GM18517 (cell line): ENCODE data around the gene UBE2E2.

Source experiments
- ATAC-seq: cut with Tn5 transposase; IDR thresholded peaks from one replicate; pipeline ENCODE4 v1.9.1; 2021; ENCODE audit warnings: mild to moderate bottlenecking, moderate library complexity; ENCODE audit not compliant: unreplicated experiment

The UBE2E2 gene

DNA sequence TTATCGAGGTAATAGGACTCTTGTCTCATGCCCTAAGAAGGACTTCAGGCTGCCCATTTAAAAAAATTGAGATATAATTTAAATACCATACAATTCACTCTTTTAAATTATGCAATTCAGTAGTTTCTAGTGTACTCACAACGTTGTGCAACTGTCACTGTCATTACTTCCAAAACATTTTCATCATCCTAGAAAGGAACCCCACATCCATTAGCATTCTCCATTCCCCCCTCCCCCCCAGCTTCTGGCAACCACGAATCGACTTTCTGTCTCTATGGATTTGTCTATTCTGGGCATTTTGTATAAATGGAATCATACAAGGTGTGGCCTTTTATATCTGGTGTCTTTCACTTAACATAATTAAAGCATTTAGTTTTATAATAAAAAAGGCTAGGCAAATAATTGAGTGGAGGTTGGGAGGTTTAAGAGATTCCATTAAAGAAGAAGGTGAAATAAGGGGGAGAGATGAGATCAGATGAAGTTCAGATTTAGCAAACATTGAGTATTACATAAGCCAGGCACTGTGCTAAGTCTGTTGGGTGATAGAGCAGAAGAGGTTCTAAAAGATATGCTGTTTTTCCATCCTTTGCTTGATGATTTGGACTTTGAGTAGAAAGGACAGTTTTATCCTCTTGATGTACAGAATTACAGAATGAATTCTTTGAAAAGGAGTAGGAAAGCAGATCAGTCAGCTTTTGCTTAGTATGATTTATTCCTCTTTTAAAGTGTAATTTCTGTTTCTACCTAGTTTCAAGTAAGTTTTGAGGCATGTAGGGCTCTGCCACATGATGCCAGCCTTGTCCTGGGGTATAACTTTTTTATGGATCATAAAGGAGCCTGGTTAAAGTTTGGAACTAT is 36.3 kb downstream of the UBE2E2 start:
- ATAC-seq: no peak

DNA sequence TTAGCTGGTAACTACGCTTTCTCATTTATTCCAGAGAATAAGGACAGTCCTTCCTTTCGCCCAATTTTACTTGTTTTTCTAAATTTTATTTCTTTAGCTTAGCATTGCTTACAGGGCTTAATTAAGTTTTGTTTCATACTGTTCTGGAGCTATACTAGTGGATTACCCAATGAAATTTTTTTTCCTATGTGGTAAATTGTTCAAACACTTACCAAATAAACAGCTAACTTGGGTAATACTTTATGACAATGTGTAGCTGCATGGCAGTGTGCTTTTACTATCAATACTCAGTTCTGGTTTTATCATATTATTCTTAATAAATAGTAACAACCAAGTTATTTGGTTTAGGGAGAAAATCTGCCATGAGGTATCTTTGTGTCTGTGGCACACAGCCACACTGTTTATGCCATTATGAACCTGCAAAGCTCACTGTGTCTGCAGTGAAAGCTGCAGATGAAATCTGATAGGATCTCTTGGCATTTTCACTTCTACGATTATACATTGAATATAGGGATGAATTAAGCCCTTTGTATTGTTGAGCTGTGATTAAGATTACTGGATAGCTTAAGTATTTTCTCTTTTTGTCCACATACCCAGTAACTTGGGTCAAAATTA is 37.2 kb downstream of the UBE2E2 start:
- no peak for ATAC-seq

GRCh38 chr3:23241256-23241655 is 38.1 kb downstream of the UBE2E2 start:
- no peak for ATAC-seq

DNA sequence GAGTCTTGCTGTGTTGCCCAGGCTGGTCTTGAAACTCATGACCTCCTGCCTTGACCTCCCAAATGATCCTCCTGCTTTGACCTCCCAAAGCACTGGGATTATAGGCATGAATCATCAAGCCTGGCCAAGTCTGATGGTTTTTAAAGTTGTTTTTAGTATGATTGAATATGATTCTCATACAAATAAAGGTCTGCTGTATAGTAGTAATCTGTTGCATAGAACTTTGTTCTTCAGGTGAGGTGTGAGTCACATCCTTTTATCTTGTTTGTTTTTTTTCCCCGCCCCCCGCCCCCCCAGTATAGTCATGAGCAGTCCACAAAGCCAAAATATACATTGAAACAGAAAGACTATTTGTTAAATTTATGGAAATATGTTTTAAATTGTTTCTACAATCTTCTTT is 39.0 kb downstream of the UBE2E2 start:
- no peak for ATAC-seq

- no peak for ATAC-seq
These were observed 41.4 kb downstream of the UBE2E2 start for GRCh38 chr3:23244324-23245041.

GRCh38 chr3:23246651-23247050 is 43.5 kb downstream of the UBE2E2 start:
- ATAC-seq: no peak

GRCh38 chr3:23248594-23249131 is 45.5 kb downstream of the UBE2E2 start:
- ATAC-seq: no peak

DNA sequence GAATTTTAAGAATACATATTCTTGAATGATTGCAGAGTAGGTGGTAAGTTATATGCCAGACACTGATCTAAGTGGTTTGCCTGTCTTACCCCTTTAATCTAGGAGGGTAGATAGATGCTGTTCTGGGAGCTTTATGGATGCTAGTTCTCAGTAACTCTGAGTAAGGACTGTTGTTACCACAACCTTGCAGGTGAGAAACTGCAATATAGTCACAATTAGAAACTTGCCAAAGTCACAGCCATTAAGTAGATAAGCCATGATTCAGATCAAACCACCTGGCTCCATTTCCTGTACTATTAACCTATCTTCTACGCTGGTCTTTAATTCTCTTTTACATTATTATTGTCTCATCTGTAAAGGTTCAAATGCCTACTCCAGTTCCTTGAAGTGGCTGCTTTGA is 46.8 kb downstream of the UBE2E2 start:
- no peak for ATAC-seq

DNA sequence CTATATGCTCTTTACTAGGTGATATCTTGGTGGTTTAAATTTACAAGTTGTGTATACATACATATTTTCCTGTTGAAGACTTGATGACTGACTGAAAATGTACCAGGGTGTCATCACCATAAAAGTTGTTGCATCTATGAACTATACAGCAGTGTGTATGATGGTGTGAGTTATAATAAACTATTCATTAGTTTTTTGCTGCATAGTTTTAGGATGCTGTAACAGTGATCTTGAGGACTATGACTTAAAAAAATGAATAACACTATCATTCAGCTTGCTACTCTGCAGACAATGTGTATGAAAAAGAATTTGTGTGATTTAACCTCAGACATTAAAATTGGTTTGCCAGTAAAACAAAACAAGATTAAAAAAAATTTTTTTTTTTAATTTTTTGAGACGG is 49.0 kb downstream of the UBE2E2 start:
- no peak for ATAC-seq

GRCh38 chr3:23253214-23253613 is 50.1 kb downstream of the UBE2E2 start:
- peak; percentile 72 for ATAC-seq

DNA sequence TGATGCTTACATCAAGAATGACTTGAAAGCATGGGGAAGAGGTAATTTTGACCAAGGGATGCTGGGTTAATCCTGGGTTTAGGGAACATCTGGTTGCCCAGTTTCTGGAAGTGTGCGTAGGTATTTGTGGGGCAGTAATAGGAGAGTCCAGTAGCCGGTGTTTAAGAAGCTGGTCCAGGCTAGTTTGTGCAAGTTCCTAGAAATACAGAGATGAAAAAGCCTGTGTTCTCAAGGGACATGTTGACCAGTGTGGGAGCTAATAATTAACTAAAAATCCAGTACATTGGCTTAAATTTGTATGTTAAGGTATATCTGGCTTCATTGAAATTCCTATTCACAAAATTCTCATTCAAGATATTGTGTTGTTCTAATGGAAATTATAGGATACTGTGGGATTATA is 51.2 kb downstream of the UBE2E2 start:
- ATAC-seq: peak; percentile 45

GRCh38 chr3:23254835-23255234 is 51.7 kb downstream of the UBE2E2 start:
- ATAC-seq: no peak

GRCh38 chr3:23256741-23257435 is 53.8 kb downstream of the UBE2E2 start:
- ATAC-seq: no peak

- no peak for ATAC-seq
These were observed 55.0 kb downstream of the UBE2E2 start for GRCh38 chr3:23258110-23258509.

DNA sequence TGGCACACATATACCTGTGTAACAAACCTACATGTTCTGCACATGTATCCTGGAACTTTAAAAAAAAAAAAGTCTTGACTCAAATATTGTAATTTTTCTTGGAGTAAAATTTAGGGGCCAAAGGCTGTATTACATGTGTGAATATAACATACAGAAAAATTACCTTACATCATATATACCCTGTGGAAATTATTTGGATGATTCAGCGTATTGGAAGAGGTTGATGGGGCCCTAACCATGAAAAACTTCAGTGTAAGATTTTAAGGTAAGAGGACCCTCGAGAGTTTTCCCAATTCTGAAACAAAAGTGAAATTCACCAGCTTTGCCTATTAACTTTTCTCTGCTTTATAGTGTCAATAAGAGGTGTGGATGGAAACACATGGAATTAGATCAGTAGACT is 56.4 kb downstream of the UBE2E2 start:
- ATAC-seq: no peak

DNA sequence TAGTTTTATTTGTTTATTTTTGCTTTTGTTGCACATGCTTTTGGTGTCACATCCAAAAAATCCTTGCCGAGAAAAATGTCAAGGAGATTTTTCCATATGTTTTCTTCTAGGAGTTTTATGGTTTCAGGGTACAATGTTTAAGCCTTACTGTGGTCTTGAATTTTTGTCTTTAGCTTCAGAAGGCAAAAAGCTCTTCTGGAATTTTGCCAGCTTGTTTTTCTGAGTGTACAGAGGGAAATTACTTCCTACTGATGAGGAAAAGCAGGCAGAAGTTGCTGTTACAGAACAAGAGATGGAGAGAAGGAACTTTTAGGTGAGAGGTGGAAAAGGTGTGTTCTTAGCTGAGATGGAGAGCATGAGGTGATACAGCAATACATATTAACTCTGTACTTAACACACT is 59.6 kb downstream of the UBE2E2 start:
- no peak for ATAC-seq

- ATAC-seq: no peak
These were observed 60.7 kb downstream of the UBE2E2 start for GRCh38 chr3:23263796-23264195.

DNA sequence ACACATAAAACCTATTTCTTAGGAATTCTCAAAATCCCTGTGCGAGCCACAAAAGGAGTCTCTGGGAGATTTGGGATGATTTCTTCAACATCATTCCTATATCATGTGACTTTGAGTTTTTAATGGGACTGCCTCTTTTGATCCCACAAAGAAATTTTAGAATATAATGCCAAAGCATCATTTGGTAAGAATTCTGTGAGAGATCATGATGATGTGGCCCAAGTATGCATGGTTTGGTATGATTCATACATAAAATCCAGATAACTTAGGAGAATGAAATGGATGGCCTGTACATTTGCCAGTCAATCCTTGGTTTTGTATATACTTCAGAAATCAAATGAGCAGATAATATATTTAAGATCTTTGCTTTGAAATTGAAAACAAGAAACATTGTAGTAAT is 61.3 kb downstream of the UBE2E2 start:
- ATAC-seq: no peak

DNA sequence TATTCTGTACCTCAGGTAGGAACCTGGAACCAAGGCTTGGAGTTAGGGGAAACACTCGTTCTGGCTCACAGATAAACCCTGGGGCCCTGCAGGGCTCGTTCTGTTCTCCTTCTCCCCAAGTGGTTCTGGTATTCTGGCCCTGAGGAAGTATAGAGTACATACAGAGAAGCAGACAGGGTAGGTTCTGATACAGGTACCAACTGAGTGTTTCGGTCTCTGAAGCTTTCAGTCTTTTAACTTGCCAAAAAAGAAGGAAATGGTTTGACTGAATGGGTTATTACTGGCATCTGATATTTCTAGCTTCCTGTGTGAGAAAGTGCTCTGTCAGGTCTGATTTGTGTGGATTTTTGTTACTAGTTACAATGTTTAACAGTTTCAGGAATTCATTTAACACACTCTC is 67.3 kb downstream of the UBE2E2 start:
- ATAC-seq: no peak

- no peak for ATAC-seq
These were observed 69.0 kb downstream of the UBE2E2 start for GRCh38 chr3:23271876-23272741.
